HTR-8/SVneo (cell line): ENCODE measurements around the gene HES4.
"Not testable (repeated sequence)": the region's sequence is repeated elsewhere in the genome, so short reads cannot be mapped to it uniquely, and the experiment has no call there.

Experiments used
- DNase-seq: peaks from one replicate; pipeline ENCODE4 v3.0.0; 2011; ENCODE audit warnings: low spot score, mixed read lengths; ENCODE audit not compliant: insufficient read length
- FAIRE-seq: peaks from 2 replicates; lab custom pipeline; 2011; peaks lifted over from hg19 to GRCh38; lab: Jason Lieb, UNC

The HES4 gene

DNA sequence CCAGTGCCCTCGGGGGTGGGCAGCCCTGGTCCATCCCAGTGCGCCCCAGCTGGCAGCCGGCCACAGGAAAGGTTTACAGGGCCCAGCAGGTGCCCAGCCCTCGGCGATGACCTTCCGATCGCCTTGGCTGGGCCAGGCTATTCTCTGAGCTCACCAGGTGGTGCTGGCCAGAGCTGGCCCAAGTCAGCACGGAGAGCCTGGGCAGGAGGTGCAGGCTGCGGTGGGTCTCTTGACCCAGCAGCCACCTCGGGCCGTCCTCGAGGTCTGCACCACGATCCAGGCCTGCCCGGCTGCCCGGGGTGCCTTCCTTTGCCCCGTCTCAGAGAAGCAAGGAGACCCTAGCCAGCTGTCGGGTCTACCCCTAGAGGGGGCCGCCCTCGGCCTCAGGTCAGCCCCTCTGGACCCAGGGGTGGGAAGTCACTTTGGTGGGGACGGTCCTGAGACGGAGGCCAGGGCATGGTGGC, 18.4 kb downstream of the HES4 start:
- FAIRE-seq (no peak), DNase-seq (no peak)

DNA sequence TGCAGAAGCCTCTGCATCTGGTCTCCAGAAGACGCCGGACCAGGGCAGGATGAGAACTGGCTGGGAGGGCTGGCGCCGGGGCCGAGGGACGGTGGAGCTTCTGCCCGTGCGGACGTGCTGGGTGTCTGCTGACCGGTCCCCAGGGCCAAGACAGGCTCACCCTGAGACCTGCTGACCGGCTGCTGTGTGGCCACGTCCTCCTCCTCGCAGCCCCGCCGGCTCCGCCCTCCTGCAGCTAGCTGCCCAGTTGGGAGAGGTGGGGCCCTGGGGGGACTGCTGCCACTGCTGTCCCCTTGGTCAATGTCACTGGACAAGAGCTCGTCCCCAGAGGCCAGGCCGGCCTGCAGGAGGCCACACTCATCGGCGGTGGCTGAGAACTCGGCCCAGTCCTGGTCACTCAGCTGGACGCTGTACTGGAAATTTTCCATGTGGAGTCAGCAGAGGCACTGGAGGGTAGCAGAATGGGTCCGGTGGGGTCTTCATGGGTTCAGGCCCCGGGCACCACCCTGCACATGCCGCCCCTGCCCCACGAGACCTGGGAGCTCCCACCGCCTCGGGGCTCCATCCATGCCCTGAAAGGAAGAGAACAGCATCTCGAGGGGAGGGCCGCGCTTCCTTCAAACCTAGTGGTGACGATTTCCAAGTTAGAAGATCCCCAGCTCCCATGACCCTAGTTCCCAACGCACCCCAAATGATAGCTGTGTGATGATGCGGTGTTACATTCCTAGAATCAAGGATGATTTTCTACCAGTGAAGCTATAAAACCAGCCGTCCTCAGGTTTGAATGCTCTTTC, 19.1 kb downstream of the HES4 start:
- no peak for DNase-seq
- no peak for FAIRE-seq

DNA sequence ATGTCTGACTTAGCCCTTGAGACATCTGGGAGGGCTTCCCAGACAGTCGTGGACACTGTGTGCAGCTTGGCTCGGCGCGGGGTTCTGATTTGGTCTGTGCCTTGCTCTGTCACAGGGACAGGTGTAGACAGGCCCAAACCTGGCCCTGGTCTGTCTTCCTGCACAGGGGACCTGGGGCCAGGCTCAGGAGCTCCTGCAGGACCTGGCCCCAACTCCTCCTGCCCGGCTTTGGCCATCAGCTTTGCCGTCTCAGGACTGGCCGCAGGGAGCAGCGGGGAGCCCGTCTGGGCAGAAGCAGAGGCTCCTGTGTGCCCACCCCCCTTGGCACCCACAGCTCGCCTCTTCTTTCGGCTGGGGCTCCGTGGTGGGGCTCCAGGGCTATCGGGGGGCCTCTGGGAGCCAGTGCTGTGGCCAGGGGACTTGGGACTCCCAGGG, 19.7 kb downstream of the HES4 start:
- no peak for DNase-seq
- no peak for FAIRE-seq

DNA sequence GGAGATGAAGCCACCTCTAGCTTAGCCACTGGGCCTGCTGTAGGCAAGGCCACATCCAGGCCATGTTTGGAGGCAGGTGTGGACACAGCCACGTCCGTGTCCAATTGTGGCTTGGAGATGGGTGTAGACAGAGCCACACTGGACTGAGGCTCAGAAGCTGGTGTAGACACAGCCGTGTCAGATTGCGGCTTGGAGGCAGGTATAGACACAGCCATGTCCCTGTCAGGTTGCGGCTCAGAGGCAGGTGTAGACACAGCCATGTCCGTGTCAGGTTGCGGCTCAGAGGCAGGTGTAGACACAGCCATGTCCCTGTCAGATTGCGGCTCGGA, 20.2 kb downstream of the HES4 start:
- FAIRE-seq, result no peak
- DNase-seq, result no peak

DNA sequence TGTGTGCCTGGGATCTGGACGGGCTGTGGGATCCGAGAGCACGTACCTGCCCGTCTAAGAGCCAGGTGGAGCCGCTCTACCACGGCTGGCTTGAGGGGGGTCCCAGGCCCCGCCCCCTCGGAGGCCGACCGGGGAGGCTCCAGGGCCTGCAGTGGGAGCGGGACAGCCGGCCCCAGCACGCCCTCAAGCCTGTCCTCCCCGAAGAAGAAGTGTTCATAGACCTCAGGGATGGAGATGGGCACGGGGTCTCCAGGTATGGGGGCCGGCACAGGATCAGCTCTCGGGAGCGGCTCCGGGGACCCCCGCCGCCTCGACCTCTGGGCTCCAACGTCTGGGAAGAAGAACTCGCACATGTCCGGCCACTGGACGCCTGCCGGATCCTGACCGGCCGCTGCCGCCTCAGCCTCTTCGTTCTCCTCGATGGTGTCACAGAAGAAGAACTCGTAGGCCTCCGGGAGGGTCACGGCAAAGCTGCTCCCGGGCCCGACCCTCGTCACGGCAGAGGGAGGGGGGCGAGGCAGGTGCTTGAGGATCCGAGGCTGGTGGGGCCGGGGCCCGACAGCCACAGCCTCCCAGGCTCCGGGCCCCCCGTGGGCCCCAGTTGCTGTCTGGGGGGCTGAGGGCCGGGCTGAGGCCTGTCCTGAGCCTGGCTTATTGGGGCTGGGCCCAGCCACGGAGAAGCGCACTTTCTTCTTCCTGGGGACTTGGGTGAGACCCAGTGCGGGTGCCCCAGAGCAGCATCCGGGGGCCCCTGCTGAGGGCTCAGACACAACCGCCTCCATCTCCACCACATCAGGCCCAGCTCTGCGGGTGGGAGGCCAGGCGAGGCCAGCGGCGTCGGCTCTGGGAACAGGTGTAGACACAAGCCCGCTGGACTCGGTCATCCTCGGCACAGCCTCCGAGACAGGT, 20.8 kb downstream of the HES4 start:
- FAIRE-seq, result no peak
- DNase-seq, result no peak

DNA sequence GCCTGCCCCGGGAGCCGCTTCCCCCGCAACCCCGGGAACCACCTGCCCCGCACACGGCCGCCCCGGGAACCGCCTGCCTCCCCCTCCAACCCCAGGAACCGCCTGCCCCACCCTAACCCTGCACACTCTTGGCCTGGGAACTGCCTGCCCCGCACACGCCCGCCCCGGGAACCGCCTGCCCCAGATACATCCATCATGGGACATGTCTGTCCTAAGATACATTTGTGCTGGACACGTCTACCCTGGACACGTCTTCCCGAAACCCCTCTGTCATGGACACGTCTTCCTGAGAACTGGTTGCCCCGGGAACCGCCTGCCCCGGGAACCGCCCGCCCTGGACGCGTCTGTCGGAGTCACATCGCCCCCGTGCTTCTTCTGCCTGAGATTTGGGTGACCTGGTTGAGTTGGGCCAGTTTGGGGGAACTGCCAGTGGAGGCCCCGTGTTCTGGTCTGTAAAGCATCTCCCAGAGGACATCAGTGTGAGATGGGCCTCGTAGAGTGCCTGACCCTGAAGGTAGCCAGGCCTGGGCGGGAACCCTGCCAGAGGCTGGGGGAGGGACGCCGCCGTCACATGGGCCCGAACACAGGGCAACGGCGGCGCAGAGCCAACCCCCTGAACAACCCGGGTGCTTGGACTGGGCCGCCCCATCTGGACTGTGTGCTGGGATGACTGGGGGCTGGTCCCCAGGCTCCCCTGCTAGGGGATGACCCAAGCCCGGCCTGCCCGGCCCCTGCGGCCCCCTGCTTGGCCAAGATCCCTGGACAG, 21.6 kb downstream of the HES4 start:
- FAIRE-seq, result no peak
- DNase-seq, result no peak

DNA sequence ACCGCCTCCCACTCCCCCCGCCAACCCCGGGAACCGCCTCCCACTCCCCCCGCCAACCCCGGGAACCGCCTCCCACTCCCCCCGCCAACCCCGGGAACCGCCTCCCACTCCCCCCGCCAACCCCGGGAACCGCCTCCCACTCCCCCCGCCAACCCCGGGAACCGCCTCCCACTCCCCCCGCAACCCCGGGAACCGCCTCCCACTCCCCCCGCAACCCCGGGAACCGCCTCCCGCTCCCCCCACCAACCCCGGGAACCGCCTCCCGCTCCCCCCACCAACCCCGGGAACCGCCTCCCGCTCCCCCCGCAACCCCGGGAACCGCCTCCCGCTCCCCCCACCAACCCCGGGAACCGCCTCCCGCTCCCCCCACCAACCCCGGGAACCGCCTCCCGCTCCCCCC, 23.1 kb downstream of the HES4 start:
- FAIRE-seq, DNase-seq: not testable (repeated sequence)

DNA sequence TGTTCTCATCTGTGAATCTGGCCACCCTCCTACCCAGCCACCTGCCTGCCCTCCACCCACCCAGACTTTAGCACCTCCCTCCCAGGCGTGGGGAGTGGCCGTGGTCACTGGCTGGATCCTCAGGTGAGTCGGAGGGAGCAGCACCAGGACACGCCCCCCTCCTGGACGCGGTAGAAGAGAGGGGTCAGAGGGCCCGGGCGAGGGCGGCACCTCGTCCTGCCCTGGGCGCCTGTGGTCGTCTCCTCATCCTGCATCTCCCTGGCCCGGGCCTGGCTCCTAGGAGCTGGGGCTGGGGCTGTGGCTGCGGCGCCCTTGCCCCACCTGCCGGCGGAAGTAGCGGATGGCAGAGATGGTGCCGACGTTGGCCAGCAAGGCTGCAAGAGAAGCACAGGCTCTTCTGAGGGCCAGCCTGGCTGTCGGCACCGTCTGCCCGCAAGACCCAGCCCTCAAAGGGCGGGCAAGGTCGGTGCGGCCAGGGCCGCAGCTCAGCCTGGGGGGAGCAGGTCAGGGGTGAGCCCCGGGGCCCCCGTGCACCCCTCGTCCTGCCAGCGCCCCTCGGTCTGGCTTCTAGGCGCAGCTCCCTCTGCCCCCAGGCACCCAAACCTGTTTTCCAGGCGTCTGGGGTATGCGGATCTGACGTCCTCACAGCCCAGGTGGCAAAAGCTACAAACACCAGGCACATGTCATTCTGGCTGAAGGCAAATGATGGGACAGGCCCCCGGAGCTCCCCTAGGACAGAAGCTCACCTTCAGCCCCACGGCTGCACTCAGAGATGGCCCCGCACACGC, 23.8 kb downstream of the HES4 start:
- FAIRE-seq (peak; percentile 76), DNase-seq (no peak)

DNA sequence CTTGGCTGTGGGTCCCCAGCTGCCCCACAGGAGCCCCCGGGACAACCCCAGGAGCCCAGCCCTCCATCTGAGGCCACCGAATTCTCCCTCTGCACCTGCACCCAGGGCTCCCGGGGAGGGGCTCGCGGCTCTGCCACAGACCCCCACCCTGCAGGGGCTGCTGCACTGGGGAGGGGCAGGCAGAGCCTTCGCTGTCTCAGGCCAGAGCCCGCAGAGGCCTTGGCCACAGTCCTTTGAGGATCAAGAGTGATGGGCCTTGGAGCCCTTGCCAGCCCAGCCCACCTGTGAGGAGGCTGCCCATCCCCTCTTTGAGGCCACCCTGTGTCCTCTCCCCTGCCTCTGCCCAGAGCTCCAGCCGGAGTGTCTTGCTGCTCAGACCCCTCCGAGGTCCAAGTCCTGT, 24.5 kb downstream of the HES4 start:
- FAIRE-seq, result no peak

DNA sequence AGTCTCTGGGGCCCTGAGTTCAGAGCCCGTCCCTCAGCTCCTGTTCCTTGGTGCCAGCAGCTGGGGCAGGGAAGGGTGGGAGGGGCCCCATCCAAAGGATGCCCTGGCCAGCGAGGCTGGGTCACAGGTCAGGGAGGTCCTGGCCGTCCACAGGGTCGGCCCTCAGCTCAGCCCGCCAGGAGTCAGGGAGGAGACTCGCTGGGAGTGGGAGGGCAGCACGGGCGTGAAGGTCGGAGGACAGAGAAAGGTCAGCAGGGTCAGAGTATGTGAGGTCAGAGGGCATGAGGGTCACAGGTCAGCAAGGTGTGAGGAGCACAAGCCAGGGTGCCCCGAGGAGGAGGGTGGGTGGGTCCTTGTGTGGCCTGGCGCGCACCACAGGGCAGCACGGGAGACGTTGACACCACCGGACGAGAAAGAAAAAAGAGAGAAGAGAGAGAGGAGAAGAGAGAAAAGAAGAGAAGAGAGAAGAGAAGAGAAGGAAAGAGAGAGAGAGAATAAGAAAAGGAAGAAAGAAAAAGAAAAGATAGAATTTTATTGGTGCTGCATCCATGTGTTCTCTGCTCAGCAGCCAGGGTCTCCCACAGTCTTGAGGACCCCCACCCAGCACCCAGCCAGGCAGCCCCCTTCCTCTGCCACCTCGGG, 25.1 kb downstream of the HES4 start:
- FAIRE-seq (no peak), DNase-seq (no peak)

More for the DNA sequence above, 24.5 kb downstream of the HES4 start:
- DNase-seq, result no peak

DNA sequence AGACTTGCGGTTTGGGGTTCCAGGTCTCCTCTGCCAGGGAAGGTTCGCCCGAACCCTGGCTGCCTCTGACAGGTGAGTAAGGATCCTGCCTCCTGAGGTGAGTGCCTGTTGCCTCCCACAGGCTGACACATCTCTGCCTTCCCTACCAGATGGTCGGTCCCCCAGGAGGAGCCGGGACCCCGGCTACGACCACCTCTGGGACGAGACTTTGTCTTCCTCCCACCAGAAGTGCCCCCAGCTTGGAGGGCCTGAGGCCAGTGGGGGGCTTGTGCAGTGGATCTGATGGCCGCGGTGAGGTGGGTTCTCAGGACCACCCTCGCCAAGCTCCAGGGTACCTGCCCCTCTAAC, 25.6 kb downstream of the HES4 start:
- DNase-seq, result no peak

DNA sequence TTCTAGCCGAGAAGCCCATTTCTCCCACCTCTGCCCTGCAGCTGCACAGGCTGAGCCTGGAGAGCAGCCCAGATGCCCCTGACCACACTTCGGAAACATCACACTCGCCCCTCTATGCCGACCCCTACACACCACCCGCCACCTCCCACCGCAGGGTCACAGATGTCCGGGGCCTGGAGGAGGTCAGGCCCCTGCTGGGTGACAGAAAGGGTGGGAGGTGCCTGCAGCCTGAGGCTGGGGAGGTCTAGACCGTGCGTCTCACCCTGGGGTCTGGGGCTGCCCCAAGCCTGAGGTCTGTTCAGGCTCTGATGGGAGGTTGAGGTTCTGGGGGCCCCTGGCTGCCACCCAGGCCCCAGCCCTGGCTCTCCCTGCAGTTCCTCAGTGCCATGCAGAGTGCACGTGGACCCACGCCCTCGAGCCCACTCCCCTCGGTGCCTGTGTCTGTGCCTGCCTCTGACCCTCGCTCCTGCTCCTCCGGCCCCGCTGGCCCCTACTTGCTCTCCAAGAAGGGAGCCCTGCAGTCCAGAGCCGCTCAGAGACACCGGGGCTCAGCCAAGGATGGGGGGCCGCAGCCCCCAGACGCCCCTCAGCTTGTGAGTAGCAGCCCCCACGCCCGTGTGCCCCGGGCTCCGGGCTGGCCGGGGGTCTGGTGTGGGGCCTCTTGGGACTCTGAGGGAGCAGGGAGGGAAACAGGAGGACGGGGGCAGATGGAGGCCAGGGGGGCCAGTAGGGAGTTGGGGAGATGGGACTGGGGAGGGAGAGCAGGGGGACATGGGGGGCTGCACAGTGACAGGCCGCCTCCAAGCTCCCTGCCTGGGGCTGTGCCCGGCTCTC, 26.2 kb downstream of the HES4 start:
- DNase-seq (no peak), FAIRE-seq (no peak)

More for the DNA sequence above, 25.6 kb downstream of the HES4 start:
- no peak for FAIRE-seq

DNA sequence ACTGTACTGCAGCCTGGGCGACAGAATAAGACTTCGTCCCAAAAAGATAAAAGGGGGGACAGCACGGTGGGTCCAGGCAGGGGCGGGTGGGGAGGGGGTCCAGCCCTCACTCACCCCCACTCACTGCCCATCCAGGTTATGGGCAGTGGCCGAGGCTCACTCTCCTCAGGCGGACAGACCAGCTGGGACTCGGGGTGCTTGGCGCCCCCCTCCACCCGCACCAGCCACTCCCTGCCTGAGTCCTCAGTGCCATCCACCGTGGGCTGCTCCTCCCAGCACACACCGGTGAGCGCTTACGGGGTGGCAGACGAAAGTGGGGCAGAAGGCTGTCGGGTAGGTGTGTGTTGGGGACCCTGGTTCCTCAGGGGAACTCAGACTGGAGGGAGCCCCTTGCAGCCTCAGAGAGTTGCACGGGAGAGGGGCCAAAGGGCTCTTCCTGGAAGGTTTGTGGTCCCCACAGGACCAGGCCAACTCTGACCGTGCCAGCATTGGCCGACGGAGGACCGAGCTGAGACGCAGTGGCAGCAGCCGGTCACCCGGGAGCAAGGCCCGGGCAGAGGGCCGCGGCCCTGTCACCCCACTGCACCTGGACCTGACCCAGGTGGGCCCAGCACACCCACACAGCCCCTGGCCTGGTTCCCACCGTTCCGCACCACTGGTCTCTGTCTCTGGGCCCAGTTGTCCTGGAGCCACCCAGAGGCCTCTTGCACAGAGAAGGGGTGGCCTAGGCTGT, 27.0 kb downstream of the HES4 start:
- no peak for DNase-seq
- no peak for FAIRE-seq

DNA sequence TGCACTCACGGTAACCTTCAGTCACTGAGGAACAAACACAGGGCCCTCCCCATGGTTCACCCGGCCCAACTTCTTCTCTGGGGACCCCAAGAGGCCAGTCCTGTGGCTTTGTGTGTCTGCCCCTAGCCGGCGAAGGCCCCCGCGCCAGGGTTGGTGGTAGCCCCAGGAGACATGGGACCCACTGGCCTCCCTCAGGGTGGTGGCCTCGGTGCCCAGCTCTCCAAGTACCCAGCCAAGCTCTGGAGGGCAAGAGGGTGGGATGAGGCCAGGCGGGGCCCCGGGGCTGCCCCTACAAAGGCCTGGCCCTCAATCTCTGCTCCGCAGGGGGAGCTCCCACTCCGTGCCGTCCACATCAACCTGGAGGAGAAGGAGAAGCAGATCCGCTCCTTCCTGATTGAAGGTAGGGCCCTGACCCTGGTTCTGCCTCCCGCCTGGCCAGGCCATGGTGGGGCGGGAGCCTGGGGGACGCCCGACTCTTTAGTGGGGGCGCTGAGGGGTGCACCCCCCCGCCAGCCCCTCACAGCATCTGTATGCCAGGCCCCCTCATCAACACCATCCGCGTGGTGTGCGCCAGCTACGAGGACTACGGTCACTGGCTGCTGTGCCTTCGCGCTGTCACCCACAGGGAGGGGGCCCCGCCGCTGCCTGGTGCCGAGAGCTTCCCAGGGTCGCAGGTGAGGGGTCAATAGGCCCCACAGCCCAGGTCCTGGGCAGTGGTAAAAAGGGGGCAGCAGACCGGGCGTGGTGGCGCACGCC, 28.0 kb downstream of the HES4 start:
- DNase-seq (no peak), FAIRE-seq (no peak)

DNA sequence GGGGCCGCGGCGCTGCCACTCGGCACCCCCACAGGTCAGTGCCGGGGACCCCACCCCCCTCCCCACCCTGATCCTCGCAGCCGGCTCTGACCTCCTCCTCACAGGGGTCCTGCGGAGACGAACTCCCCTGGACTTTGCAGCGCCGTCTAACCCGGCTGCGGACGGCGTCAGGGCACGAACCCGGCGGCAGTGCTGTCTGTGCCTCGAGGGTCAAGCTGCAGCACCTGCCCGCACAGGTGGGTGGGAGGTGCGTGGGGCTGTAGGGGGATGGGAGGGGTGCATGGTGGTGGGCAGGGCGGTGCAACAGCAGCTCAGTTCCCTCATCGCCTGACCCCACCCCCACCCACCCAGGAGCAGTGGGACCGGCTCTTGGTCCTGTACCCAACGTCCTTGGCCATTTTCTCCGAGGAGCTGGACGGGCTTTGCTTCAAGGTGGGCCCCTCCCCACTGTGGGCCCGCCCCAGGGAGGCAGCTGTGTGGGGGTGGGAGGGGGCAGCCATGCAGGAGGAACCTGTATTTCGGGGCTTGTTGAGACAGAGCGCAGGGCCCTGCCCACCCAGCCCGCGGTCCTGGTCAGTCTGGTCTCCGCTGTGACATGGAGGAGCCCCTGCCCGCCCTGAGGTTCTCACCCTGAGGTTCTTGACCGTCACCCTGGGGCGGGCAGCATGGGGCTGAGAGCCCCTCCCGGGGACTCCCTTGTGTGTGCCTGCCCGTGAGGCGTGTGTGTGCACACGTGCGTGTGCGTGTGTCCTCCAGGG, 28.7 kb downstream of the HES4 start:
- no peak for FAIRE-seq
- no peak for DNase-seq

DNA sequence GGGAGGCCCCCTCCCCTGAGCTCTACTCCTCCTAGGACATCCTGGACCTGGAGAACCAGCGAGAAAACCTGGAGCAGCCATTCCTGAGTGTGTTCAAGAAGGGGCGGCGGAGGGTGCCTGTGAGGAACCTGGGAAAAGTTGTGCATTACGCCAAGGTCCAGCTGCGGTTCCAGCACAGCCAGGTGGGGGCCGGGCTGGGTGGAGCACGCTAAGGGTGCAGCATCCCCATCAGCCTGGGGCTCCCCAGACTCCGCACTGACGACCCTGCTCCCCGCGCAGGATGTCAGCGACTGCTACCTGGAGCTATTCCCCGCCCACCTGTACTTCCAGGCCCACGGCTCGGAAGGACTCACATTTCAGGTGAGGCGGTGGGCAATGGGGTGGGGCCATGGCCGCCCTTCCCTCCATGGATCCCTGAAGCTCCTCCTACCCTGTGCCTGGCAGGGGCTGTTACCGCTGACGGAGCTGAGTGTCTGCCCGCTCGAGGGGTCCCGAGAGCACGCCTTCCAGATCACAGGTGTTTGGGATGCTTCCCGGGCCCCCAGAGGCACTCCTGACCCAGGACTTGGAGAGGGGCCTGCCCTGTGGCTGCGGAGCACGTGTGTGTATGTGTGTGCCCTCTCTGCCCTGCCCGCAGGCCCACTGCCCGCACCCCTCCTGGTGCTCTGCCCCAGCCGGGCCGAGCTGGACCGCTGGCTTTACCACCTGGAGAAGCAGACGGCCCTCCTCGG, 29.5 kb downstream of the HES4 start:
- no peak for FAIRE-seq
- DNase-seq, result no peak
